LNCaP clone FGC (cell line): Measurements from ENCODE around the gene LMAN1L.

Source experiments
- DNase-seq: peaks from one replicate; pipeline ENCODE4 v3.0.0-alpha.2; 2011; ENCODE audit warnings: low read depth
- H3K4me3 ChIP-seq: 2 replicates; pipeline ENCODE4 v1.5.1; 2011; ENCODE audit warnings: mild to moderate bottlenecking, low read depth, low read length, control low read depth
- TF ChIP-seq, protein P1 (sequence below): IDR thresholded peaks from 2 replicates; pipeline ENCODE4 v1.5.1; 2012; ENCODE audit warnings: mild to moderate bottlenecking; ENCODE audit not compliant: control insufficient read depth, insufficient read depth; ENCODE audit errors: extremely low read depth

The LMAN1L gene

DNA sequence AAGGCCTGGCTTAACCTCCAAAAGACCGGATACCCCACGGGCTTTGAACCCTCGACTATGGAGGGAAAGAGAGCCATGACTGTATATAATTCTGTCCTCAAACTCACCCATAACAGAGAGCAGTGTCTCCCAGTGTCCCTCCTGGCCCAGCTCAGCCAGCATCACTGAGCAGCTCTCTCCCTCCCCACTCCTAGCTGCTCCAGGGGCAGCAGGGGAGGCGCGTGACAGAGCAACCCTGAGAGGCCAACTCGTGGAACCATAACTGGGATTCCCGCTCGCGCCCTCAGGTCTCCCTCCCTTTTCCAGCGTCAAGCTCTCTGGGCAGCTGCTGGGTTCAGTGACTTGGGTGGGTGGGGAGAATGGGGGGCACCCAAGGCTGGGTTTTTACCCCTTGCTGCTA lies 13.2 kb downstream of the LMAN1L start:
- TF ChIP-seq, protein P1, sequence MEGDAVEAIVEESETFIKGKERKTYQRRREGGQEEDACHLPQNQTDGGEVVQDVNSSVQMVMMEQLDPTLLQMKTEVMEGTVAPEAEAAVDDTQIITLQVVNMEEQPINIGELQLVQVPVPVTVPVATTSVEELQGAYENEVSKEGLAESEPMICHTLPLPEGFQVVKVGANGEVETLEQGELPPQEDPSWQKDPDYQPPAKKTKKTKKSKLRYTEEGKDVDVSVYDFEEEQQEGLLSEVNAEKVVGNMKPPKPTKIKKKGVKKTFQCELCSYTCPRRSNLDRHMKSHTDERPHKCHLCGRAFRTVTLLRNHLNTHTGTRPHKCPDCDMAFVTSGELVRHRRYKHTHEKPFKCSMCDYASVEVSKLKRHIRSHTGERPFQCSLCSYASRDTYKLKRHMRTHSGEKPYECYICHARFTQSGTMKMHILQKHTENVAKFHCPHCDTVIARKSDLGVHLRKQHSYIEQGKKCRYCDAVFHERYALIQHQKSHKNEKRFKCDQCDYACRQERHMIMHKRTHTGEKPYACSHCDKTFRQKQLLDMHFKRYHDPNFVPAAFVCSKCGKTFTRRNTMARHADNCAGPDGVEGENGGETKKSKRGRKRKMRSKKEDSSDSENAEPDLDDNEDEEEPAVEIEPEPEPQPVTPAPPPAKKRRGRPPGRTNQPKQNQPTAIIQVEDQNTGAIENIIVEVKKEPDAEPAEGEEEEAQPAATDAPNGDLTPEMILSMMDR = no peak
- H3K4me3 ChIP-seq = no peak overlapping the region
- DNase-seq = no peak

DNA sequence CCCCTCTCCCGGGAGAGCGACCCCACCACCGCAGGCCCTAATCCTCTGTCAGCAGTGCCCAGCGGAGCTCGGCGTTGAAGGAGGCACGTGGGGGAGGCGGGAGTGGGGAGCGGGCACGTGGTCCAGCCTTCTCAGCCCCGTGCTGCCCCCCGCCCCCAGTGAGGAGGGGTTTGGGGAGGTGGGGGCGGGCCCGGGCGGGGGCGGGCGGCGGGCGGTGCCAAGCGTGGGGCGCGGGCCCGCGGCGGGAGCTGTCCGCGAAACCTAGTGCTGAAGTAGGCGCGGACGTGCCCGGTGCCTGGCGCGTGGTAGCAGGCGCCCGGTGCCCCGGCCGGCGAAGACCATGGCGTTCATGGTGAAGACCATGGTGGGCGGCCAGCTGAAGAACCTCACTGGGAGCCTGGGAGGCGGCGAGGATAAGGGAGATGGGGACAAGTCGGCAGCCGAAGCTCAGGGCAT lies 13.8 kb downstream of the LMAN1L start, which contains the start of gene CPLX3:
Gene CPLX3, plus strand, starts transcription at position 264 of the 456 bp plus-strand sequence. Its CDS starts 77 bp downstream, at position 341.
- H3K4me3 ChIP-seq = no peak within 1 kb of the TSS
- TF ChIP-seq, protein P1 = no peak
- no peak for DNase-seq

DNA sequence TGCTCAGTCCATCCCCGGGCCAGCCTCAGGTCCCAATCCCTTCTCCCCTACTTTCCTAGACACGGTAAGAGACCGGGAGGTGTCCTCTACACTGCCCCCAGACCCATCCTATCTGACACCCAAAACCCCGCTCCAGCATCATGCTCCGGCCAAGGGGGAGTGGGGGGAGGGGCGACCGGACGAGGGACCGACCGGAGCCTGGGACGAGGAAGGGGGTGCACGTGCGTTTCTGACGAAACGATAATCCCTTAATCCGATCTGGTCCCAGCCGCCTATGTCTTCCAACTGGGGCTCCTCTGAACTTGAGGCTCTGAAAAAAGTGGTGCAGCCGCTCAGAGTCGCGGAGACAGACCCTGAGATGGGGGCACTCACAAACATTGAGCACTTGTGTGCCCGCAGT lies 14.3 kb downstream of the LMAN1L start:
- TF ChIP-seq, protein P1 = no peak
- H3K4me3 ChIP-seq = no peak overlapping the region
- no peak for DNase-seq

DNA sequence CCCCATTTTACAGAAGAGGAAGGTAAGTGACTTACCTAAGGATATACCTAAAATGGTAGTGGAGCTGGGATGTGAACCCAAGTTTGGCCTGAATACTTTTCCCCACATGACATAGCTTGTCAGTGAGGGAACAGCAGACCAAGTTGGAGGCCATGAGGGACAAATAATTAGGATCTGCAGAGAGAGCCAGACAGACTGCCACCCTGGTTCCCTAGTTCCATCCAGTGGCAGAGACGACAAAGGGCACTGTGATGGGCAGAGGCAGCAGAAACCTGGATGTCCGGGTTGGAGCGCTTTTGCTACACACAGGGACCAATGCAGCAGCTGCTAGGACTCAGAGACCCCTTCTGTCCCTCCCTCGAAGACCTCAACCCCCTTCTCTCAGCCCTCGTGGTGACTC lies 15.0 kb downstream of the LMAN1L start:
- no peak overlapping the region for H3K4me3 ChIP-seq
- TF ChIP-seq, protein P1 = no peak
- no peak for DNase-seq

DNA sequence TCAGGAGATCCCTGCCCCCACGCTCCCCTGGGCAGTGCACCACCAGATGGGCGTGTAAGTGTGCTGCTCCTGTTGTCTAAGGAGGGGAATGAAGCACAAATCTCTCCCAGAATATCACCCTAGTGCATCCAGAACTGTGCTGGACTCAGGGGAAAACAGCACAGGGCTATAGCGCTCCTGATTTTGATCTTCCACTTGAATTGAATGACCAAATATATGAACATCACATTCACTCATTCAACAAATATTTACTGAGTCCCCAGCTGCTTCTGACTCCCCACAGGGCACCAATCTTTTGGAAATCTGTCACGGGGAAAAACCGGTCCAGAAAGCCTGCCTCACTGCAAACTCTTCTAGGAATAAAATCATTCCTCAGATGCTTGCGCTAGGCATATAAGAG lies 16.2 kb downstream of the LMAN1L start:
- TF ChIP-seq, protein P1 = no peak
- no peak for DNase-seq
- no peak overlapping the region for H3K4me3 ChIP-seq

DNA sequence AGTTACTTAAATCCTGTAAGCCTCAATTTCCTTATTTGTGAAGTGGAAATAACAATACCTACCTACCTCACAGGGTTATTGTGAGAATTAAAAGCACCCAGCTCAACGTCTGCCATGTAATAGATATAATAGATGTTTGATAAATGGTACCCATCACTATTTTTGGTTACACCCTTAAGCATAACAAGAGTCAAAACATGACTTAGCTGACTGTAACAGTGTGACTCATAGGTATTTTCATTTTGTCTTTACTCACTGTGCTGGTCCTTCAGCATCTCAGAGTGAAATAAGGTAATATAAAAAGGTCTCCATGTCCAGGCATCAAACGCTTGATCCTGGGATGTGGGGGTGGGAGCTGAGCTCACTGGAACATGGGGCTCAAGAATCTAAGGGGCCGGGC lies 16.9 kb downstream of the LMAN1L start:
- H3K4me3 ChIP-seq = no peak overlapping the region
- TF ChIP-seq, protein P1 = no peak
- no peak for DNase-seq

DNA sequence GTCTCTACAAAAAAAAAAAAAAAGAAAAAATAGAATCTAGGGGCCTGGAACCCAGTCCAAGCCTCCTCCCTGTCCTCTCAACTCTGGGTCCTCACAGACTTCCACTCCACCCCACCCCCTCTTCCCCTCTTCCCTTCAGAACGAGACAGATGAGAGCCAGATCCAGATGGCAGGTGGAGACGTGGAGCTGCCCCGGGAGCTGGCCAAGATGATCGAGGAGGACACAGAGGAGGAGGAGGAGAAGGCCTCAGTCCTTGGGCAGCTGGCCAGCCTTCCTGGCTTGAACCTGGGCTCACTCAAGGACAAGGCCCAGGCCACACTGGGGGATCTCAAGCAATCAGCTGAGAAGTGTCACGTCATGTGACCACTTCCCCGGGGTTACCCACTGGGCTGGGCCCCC lies 17.4 kb downstream of the LMAN1L start:
- no peak for DNase-seq
- no peak overlapping the region for H3K4me3 ChIP-seq
- TF ChIP-seq, protein P1 = no peak
